K562 treated with DMSO at 1 percent for 48 hours (cell line): ENCODE measurements around the gene ANKRD13B. TPM values are rescaled to one million over a fixed set of nuclear protein-coding genes. Genes with fewer than 3 reads are reported as not detected.

Source experiments
- total RNA-seq: library from RNA; unstranded; fragments of 300-600 nt; gene quantifications from 2 replicates; pipeline ENCODE4 v1.2.3, GENCODE V29; 2022; ENCODE audit warnings: low replicate concordance; ENCODE audit errors: extremely low read depth

The ANKRD13B gene
- total RNA-seq = not detected in 2 replicates

GRCh38 chr17:29592850-29593551 is at the start of gene ANKRD13B:
TSS of gene ANKRD13B (plus strand) at chr17:29593132. CDS start at chr17:29593622, 490 bp downstream.

GRCh38 chr17:29566473-29567303 is 26.2 kb upstream of the ANKRD13B start, which contains the start of gene ABHD15:
TSS of gene ABHD15 (minus strand) at chr17:29567037. CDS start at chr17:29566966, 71 bp downstream.

GRCh38 chr17:29568331-29569244 is 24.3 kb upstream of the ANKRD13B start, which contains the start of gene TP53I13:
TSS of gene TP53I13 (plus strand) at chr17:29568701. CDS start at chr17:29568759, 58 bp downstream.

GRCh38 chr17:29589524-29590410 is 3.2 kb upstream of the ANKRD13B start, which contains the start of gene GIT1:
TSS of gene GIT1 (minus strand) at chr17:29589648. CDS start at chr17:29589378, 270 bp downstream.

GRCh38 chr17:29622337-29623282 is 29.7 kb downstream of the ANKRD13B start, which contains the start of gene CORO6:
TSS of gene CORO6 (minus strand) at chr17:29622912. CDS start at chr17:29621421, 1,491 bp downstream.

Other genes with a start within 250 kb of the ANKRD13B start
- gene TAOK1, start 202.8 kb upstream of the ANKRD13B start, total RNA-seq = not detected in 2 replicates
- not detected in 2 replicates for gene ABHD15, start 26.1 kb upstream of the ANKRD13B start, total RNA-seq
- not detected in 2 replicates for gene TP53I13, start 24.4 kb upstream of the ANKRD13B start, total RNA-seq
- not detected in 2 replicates for gene GIT1, start 3.5 kb upstream of the ANKRD13B start, total RNA-seq
- gene CORO6, start 29.8 kb downstream of the ANKRD13B start, total RNA-seq = not detected in 2 replicates